Tibial nerve (tissue), 4 donors: Measurements from ENCODE around the gene ABR. TPM values are rescaled to one million over a fixed set of nuclear protein-coding genes. Genes with fewer than 3 reads are reported as not detected.
"Not testable (repeated sequence)": the region's sequence is repeated elsewhere in the genome, so short reads cannot be mapped to it uniquely, and the experiment has no call there.

Experiments
- DNase-seq, 2 donors: peaks; one replicate each; pipeline ENCODE4 v3.0.0-alpha.2; 2019; ENCODE audit warnings: low spot score in 2 of 2
- H3K27ac ChIP-seq, 4 donors: fragments of 200-600 bp; sonication (generic) in 3 of 4; one replicate each; pipeline ENCODE4 v1.5.1; 2017 to 2019; ENCODE audit warnings: mild to moderate bottlenecking in 1 of 4
- H3K27me3 ChIP-seq, 2 donors: fragments of 200-600 bp; sonication (generic) in 1 of 2; one replicate each; pipeline versions ENCODE4 v1.5.1 to v1.6.0; 2017 to 2019
- H3K36me3 ChIP-seq, 3 donors: fragments of 200-600 bp; sonication (generic); one replicate each; pipeline ENCODE4 v1.5.1; 2018 to 2019
- H3K4me1 ChIP-seq, 4 donors: fragments of 200-600 bp; sonication (generic) in 3 of 4; one replicate each; pipeline ENCODE4 v1.5.1; 2017 to 2019
- H3K4me3 ChIP-seq, 4 donors: fragments of 200-600 bp; sonication (generic) in 3 of 4; one replicate each; pipeline ENCODE4 v1.5.1; 2017 to 2019; ENCODE audit warnings: mild to moderate bottlenecking in 1 of 4, moderate library complexity in 1 of 4
- H3K9me3 ChIP-seq, 4 donors: fragments of 200-600 bp; sonication (generic) in 3 of 4; one replicate each; pipeline ENCODE4 v1.5.1; 2017 to 2019
- EP300 ChIP-seq, 2 donors: sonication (generic); formaldehyde crosslinking; IDR thresholded peaks; one replicate each; pipeline ENCODE4 v1.6.1; 2017; ENCODE audit warnings: antibody characterized with exemption in 2 of 2, mild to moderate bottlenecking in 1 of 2
- POLR2A ChIP-seq, 2 donors: fragments of 450-650 bp; IDR thresholded peaks; one replicate each; pipeline ENCODE4 v1.6.1; 2017; ENCODE audit warnings: antibody characterized with exemption in 2 of 2, mild to moderate bottlenecking in 2 of 2, moderate library complexity in 2 of 2
- WGBS, 2 donors: methylation state at CpG; one replicate each; pipeline ENCODE4 v1.1.5; 2018; 5-methylcytosine and 5-hydroxymethylcytosine counted together
- total RNA-seq, 4 donors: library from RNA; depleted of rRNA; stranded (reverse); fragments of >200 nt; gene quantifications; one replicate each; pipeline ENCODE4 v1.1.0, GENCODE V29; 2016
- TF ChIP-seq, protein P1 (sequence below), 5 experiments: fragments of 200-600 bp in 3 of 5; fragments of 450-650 bp in 2 of 5; sonication (generic) in 3 of 5; IDR thresholded peaks; one replicate each; pipeline ENCODE4 v1.5.1; 2016 to 2019; ENCODE audit warnings: antibody characterized with exemption in 5 of 5, mild to moderate bottlenecking in 3 of 5, moderate library complexity in 2 of 5

ABR gene
- total RNA-seq, 4 donors from 2014 or later: 88.8 to 193 (median 133) TPM

DNA sequence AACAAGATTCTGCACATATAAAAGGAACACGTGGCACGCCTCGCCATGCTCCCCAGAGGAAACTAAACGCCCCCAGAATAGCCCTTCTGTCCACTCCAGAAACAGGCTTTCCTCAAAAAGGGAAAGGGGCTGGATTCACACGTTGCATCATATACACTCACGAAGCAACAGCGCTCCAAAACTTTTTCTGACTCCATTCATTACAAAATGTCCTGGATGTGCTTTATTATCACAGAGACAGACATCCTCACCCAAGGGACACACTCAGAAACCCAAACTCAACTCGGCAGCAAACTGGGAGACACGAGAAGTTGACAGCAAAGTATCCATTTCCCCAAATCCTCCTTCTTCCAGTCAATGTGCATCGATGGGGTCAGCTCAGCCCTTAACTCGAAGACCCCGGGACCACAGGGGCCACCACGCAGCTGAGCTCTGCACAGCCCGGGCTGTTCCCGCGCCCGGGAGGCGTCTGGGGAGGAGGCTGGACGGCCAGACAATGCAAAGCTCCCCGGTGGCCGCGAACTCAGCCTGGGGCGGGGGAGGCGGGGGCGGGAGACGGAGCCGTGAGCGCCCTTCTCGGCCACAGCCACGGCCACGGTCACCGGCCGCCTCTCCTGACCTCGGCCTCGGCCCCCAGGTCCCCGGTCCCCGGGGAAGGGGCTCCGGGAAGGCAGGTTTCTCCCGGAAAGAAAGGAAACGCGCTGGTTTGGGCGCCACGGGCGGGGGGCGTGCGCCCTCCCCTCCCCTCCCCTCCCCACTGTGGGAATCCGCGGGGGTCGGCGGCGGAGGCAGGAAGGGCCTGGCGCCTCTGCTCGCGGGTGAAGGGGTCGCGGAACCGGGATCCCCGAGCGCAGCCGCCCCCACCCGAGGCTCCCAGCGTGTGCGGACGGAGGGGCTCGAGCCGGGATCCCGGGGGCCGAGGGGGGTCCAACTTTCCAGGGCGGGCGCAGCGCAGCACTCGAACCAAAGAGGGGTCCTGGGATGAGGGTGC is 201.4 kb downstream of the ABR start:
- peaks cover 0 to 39% (median 20%) of the 10 kb centered on the region in 4 donors for H3K4me1 ChIP-seq
- 2% methylated on average over 29 to 30 of the region's 72 CpGs for WGBS, 2 donors
- no peaks in the 10 kb centered on the region for H3K9me3 ChIP-seq
- H3K27ac ChIP-seq: peak overlapping the region in 2 of 4 donors; percentile 40 to 80
- TF ChIP-seq EP300 (IDR thresholded peaks at IDR 0.05) (no peak), POLR2A (IDR thresholded peaks at IDR 0.05) (no peak)
- TF ChIP-seq, protein P1, sequence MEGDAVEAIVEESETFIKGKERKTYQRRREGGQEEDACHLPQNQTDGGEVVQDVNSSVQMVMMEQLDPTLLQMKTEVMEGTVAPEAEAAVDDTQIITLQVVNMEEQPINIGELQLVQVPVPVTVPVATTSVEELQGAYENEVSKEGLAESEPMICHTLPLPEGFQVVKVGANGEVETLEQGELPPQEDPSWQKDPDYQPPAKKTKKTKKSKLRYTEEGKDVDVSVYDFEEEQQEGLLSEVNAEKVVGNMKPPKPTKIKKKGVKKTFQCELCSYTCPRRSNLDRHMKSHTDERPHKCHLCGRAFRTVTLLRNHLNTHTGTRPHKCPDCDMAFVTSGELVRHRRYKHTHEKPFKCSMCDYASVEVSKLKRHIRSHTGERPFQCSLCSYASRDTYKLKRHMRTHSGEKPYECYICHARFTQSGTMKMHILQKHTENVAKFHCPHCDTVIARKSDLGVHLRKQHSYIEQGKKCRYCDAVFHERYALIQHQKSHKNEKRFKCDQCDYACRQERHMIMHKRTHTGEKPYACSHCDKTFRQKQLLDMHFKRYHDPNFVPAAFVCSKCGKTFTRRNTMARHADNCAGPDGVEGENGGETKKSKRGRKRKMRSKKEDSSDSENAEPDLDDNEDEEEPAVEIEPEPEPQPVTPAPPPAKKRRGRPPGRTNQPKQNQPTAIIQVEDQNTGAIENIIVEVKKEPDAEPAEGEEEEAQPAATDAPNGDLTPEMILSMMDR (IDR thresholded peaks at IDR 0.05): no peak
- DNase-seq: no peak
- H3K4me3 ChIP-seq: peak overlapping the region; percentile 40 to 71 (median 51)
- no peaks in the 10 kb centered on the region for H3K36me3 ChIP-seq
- H3K27me3 ChIP-seq: peaks cover 0 to 4% of the 10 kb centered on the region in 2 donors

DNA sequence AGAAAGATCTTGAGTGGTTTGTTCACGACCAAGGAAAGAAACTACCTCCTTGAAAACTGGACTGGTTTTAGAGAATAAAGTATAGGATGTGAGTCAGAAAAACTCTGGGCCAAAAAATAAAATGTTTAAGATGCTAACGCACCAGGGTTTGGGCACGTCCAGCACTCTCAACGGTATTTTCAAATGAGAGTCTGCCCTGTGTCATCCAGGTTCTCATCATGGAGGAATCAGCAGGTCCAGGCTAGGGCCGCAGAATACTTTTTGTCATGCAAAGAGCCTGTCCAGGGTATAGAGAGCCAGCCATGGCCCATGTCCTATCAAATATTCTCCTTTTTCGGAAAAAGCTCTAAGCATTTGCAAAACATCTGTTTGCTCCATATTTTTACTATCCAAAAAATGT is 202.6 kb downstream of the ABR start:
- TF ChIP-seq EP300 (IDR thresholded peaks at IDR 0.05) (no peak), POLR2A (IDR thresholded peaks at IDR 0.05) (no peak)
- TF ChIP-seq, protein P1 (IDR thresholded peaks at IDR 0.05): no peak
- 90 to 92% methylated on average over 6 of the region's 6 CpGs for WGBS, 2 donors
- peaks cover 0 to 39% (median 20%) of the 10 kb centered on the region in 4 donors for H3K4me1 ChIP-seq

DNA sequence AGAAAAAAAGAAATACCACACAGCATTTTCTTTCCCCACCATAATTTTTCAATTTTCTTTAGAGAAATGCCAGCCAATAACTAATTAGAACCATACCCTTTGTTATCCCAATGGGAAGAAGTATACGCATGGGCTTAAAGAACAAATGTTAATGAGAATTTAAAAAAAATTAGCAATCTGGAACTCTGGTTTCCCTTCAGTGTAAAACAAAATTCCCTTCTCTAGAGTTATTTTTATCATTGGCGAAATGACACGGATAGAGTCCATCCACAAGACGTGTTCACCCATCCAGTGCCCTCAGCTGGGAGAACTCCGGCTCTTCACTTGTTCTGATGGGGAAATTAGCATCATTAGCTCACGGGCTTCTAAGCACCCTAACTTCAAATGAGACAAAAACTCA is 203.5 kb downstream of the ABR start:
- no peak overlapping the region for H3K27ac ChIP-seq
- 78 to 91% methylated on average over 6 of the region's 6 CpGs for WGBS, 2 donors
- H3K9me3 ChIP-seq: no peaks in the 10 kb centered on the region
- no peak overlapping the region for H3K4me3 ChIP-seq
- peaks cover 0 to 37% (median 20%) of the 10 kb centered on the region in 4 donors for H3K4me1 ChIP-seq
- no peaks in the 10 kb centered on the region for H3K36me3 ChIP-seq
- no peak for TF ChIP-seq EP300 (IDR thresholded peaks at IDR 0.05)
- TF ChIP-seq POLR2A (IDR thresholded peaks at IDR 0.05): no peak
- TF ChIP-seq, protein P1 (IDR thresholded peaks at IDR 0.05): no peak
- peaks cover 0 to 4% of the 10 kb centered on the region in 2 donors for H3K27me3 ChIP-seq
- no peak for DNase-seq

More for the DNA sequence above, 202.6 kb downstream of the ABR start:
- Histone ChIP-seq H3K36me3 (no peaks in the 10 kb centered on the region), H3K27ac (peak overlapping the region in 1 of 4 donors; percentile 80), H3K9me3 (no peaks in the 10 kb centered on the region), H3K4me3 (no peak overlapping the region), H3K27me3 (peaks cover 0 to 4% of the 10 kb centered on the region in 2 donors)
- DNase-seq: no peak

DNA sequence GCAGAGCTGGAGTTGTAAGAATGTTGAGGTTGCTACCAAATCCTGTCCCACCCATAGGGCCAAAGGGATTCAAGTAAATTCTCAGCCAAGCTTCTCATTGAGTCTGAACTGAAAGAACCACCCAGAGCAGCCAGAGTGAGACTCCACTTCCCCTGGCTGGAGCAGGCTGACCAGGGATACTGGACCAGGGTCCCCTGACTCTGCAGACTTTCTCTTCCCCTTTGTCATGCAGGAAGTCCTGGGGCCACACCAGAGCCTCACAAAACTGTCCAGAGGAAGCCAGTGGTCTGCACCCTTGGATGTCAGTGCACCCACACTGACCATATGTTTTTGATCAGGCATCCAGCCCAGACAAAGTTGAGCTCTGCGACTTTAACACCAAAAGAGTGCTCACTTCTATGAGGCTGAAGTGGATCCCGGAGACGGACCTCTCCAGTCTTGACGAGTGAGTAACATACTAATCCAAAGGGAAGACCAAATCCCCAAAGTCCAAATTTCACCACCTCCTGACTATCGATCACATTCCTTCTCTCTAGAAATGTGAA is 204.3 kb downstream of the ABR start:
- no peaks in the 10 kb centered on the region for H3K9me3 ChIP-seq
- TF ChIP-seq, protein P1 (IDR thresholded peaks at IDR 0.05): no peak
- no peak for TF ChIP-seq POLR2A (IDR thresholded peaks at IDR 0.05)
- no peak for TF ChIP-seq EP300 (IDR thresholded peaks at IDR 0.05)
- peaks cover 0 to 4% of the 10 kb centered on the region in 2 donors for H3K27me3 ChIP-seq
- H3K4me1 ChIP-seq: peaks cover 0 to 29% (median 18%) of the 10 kb centered on the region in 4 donors
- H3K27ac ChIP-seq: no peak overlapping the region
- H3K4me3 ChIP-seq: no peak overlapping the region
- no peaks in the 10 kb centered on the region for H3K36me3 ChIP-seq
- WGBS, 2 donors: 71 to 73% methylated on average over 5 of the region's 5 CpGs
- no peak for DNase-seq

DNA sequence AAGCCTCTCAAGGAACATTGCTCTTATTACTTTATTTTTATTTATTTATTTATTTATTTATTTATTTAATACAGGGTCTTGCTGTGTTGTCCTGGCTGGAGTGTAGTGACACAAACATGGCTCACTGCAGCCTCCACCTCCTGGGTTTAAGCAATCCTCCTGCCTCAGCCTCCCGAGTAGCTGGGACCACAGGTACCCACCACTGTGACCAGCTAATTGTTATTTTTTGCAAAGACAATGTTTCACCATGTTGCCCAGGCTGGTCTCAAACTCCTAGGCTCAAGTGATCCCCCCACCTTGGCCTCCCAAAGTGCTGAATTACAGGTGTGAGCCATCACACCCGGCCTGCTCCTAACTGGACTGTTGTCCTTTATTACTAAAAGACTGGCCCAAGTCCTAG is 205.0 kb downstream of the ABR start:
- WGBS, 2 donors: 92 to 95% methylated on average over 2 of the region's 2 CpGs
- H3K4me3 ChIP-seq, H3K36me3 ChIP-seq, H3K27ac ChIP-seq, DNase-seq, H3K9me3 ChIP-seq, H3K27me3 ChIP-seq: not testable (repeated sequence)
- peaks cover 0 to 23% (median 13%) of the 10 kb centered on the region in 4 donors for H3K4me1 ChIP-seq
